Activated effector memory CD4-positive, alpha-beta T cell treated with Interleukin-2 at 50 U/mL for 16 hours (primary cell): Measurements from ENCODE around the gene TUBGCP2.
A peak's percentile ranks its signal among the peaks of the same experiment; 100 is the strongest.

Source experiments
- DNase-seq: peaks from one replicate; pipeline ENCODE4 v3.0.0-alpha.2; 2020

The TUBGCP2 gene, protein sequence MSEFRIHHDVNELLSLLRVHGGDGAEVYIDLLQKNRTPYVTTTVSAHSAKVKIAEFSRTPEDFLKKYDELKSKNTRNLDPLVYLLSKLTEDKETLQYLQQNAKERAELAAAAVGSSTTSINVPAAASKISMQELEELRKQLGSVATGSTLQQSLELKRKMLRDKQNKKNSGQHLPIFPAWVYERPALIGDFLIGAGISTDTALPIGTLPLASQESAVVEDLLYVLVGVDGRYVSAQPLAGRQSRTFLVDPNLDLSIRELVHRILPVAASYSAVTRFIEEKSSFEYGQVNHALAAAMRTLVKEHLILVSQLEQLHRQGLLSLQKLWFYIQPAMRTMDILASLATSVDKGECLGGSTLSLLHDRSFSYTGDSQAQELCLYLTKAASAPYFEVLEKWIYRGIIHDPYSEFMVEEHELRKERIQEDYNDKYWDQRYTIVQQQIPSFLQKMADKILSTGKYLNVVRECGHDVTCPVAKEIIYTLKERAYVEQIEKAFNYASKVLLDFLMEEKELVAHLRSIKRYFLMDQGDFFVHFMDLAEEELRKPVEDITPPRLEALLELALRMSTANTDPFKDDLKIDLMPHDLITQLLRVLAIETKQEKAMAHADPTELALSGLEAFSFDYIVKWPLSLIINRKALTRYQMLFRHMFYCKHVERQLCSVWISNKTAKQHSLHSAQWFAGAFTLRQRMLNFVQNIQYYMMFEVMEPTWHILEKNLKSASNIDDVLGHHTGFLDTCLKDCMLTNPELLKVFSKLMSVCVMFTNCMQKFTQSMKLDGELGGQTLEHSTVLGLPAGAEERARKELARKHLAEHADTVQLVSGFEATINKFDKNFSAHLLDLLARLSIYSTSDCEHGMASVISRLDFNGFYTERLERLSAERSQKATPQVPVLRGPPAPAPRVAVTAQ

GRCh38 chr10:133308421-133309099 is at the start of gene TUBGCP2, which contains the start of gene ZNF511:
TSS of gene TUBGCP2 (minus strand) at chr10:133308872. CDS start at chr10:133302941, 5,931 bp downstream.
TSS of gene ZNF511 (plus strand) at chr10:133308914. CDS start at chr10:133308944, 30 bp downstream.
- DNase-seq, result peak; percentile 87

GRCh38 chr10:133357285-133358161 is 48.9 kb upstream of the TUBGCP2 start, which contains the start of gene FUOM:
TSS of gene FUOM (minus strand) at chr10:133358019. CDS start at chr10:133358007, 12 bp downstream.
- peak; percentile 62 for DNase-seq

DNA sequence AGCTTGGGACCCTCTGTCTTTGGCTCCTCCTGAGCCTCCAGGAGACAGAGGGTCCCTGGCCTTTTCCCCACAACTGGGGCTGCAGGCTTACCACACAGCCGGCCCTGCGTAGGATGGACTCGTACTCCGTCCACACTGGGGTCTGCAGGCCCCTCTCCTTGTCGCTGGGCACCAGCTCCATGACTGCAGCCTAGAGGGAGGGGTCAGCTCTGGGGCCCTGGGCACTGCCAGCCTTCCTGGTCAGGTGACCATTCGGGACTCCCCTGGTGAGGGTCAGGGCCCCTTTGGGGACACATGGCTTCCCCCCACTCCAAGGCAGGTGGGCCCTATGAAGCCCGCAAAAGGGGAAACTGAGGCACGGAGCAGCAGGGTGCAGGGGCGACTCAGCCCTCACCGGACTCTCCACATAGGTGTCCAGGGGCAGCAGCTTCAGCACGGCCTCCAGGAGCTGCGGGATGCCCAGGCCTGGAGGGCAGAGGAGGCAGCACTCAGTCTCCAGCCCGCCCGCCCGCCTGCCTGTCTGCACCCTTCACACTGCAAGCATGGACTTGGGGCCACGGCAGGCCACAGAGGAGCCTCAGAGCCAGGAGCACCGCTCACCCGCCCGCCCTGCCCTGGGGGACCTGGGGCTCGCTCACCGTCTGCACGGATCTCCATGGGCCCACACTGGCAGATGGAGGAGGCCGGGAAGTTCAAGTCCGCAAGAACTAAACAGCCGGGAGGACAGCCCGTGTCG is 48.0 kb upstream of the TUBGCP2 start:
- DNase-seq, result no peak

- DNase-seq, result no peak
Observed at GRCh38 chr10:133355991-133356390, 47.3 kb upstream of the TUBGCP2 start.

DNA sequence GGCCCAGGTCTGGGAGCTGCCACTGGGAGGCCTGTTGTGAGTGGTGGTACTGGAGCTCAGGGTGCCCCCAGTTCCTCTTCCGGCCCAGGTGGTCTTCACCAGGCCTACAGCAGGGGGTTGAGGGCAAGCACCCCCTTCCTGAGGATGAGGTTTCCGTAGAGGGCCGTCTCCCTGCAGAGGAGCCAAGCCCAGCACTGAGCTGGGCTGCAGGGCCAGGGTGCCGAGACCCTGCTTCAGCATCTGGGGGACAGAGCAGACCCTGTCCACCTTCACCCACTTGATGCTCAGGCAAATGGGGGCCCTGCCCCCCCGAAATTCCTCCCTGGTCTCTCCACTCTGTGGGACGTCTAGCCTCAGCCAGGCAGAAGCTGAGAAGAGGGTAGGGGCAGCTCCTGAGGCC is 46.6 kb upstream of the TUBGCP2 start:
- DNase-seq, result no peak

- DNase-seq, result no peak
Observed at GRCh38 chr10:133354672-133355240, 46.1 kb upstream of the TUBGCP2 start.

GRCh38 chr10:133353988-133354605 is 45.4 kb upstream of the TUBGCP2 start:
- DNase-seq, result no peak

DNA sequence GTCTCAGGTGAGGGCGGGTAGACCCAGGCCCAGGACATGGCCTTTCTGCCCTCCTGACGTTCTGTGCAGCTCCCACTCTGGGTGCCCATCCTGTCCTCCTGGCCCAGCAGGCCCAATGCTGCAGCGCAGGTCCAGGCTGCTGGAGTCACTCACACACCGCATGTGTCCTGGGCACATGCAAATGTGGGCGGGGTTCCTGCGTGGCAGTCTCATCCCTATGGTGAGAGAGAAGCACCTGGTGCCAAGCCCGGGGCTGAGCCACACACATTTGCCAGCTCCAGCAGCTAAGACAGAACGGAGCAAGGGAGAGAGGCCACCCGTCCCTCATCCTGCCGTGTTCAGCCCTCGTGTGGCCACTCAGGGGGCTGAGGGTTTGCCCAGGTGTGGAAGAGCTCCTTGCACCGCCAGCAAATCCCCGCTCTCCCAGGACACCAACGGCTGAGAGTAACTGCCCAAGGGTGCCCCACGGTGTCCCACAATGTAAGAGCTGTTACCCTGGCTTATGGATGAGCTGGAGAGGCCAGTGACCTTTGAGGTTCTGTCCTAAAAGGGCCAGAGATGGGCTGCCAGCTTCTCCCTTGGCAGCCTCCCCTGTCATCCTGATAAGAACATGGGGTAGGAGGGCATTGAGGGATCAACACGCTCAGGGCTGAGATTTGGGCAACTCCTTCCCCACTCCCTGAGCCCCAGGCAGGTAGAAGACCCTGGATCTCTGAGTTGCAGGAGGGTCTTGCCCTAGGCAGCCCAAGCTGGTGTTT is 44.7 kb upstream of the TUBGCP2 start:
- DNase-seq, result no peak

DNA sequence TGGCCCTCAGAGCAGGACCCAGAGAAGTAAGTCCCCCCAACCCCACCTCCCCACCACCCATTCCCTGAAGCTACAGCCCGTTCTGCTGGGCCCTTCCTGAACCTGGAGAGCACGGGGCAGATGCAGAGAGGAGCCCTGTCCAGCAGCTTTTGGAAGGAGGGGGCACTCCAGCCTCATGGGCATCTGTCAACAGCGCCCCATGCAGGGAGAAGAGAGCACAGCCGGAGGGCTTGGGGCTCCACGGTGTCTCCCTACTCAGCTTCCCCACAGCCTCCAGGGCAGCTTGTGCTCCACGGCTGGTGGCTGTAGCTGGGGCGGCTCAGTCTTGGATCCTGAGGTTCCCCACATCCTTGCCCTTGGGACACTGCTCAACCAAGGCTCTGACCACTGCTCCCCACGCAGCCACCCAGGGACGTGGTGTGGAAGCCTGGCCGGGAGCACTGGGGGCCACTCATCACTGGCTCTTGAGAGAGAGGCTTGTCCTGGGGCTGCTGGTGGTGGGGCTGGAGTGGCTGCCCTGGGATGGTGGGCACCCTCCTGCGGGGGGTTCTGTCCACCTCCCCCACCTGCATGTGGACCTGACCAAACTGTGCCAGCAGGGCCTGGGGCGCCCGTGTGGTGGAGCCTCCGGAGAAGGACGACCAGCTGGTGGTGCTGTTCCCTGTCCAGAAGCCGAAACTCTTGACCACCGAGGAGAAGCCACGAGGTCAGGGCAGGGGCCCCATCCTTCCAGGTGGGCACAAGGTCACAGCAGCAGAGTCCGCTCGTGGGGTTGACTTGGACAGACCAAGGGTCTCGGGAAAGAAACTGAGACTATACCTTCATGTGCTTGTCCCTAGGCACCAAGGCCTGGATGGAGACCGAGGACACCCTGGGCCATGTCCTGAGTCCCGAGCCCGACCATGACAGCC is 43.0 kb upstream of the TUBGCP2 start:
- no peak for DNase-seq

DNA sequence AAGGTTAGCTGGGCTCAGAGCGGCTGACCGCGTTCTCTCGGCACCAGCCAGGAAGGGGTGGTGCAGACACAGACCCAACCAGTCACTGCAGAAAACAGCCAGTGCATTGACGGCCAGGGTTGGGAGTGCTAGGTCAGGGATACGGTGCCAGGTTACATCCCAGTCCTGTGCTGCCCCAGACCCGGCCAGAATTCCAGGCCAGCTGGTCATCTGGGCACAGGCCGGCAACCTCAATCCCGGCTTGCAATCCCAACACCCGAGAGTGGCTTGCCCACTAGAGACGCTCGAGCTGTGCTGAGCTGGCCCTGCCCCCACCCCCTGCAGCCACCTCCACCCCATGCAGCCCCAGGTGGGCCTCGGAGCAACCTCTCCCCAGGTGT is 42.3 kb upstream of the TUBGCP2 start:
- DNase-seq, result no peak

GRCh38 chr10:133350283-133350949 is 41.7 kb upstream of the TUBGCP2 start:
- no peak for DNase-seq

DNA sequence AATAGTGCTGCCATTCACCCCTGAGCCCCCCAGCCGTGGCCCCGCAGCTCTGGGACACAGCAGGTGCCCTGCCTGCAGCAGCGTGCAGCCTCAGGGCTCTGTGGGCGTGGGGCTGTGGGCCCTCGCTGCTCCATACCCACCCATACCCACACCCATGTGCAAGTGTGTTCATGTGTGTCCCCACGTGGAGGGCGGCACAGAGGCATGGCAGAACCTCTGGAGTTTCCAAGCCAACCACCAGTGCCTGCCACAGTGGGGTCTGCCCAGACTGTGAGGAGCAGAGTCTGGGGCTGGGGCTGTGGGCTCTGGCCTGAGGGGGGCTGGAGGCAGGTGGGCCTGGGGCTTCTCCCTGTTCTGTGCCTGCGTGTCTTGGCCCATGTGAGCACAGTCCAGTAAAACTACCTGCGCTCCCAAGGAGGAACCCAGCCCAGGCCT is 40.9 kb upstream of the TUBGCP2 start:
- DNase-seq, result no peak

GRCh38 chr10:133349160-133349568 is 40.5 kb upstream of the TUBGCP2 start:
- DNase-seq, result no peak

GRCh38 chr10:133347710-133348517 is 39.2 kb upstream of the TUBGCP2 start:
- no peak for DNase-seq

DNA sequence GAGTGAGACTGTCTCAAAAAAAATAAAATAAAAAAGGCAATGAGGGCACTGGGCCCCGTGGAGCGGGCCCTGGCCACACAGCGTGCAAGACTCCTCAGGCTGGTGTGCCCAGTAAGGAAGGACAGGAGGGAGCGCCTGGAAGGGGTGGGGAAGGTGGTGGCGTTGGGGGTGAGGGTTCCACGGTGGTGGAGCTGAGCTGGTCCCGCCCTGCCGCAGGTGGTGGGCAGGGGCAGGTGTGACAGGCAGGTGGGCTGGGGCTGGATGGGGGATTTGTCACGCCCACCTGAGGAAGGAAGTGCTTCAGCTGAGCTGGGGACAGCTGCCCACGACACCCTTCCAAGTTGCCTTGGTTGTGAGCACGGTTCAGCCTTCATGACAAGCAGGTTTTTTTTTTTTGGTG is 37.7 kb upstream of the TUBGCP2 start:
- no peak for DNase-seq

DNA sequence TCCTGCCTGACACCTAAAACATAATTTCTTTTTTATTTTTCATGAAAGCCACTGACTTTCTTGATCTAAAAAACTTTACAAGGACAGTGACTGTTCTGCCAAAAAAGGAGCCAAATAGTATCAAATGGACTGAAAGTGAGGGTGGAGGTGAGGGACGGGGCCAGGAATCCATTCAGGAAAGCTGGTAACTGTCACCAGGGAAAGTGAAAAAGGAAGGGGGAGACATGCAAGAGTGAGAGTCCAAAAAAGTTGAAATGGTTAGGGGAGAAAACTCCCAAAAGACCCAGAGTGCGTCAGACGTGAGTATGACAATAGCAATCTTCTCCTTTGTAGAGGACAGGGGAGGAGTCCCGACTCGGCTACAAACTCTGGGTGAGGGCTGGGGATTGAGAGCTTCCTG is 35.6 kb upstream of the TUBGCP2 start:
- no peak for DNase-seq

DNA sequence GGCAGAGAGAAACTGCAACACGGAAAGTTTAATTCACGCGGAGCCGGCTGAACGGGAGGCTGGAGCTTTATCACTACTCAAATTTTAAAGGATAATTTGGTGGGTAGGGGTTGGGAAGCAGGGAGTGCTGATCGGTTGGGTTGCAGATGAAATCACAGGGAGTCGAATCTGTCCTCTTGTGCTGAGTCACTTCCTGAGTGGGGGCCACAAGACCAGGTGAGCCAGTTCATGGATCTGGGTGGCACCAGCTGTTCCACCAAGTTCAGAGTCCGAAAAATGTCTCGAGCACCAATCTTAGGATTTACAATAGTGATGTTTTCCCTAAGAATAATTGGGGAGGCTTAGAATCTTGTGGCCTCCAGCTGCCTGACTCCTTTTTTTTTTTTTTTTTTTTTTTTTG is 34.9 kb upstream of the TUBGCP2 start:
- DNase-seq, result no peak
